Stimulated activated CD8-positive, alpha-beta memory T cell treated with anti-CD3 and anti-CD28 coated beads, Interleukin-7, amount 100 ng/mL, for 48 hours (primary cell): Measurements from ENCODE around the gene GALNT16.
"Not testable (repeated sequence)": the region's sequence is repeated elsewhere in the genome, so short reads cannot be mapped to it uniquely, and the experiment has no call there.

ENCODE experiments used
- DNase-seq, 2 donors: peaks; one replicate each; pipeline ENCODE4 v3.0.0-alpha.2; 2020; ENCODE audit warnings: low read depth in 1 of 2; ENCODE audit errors: extremely low read depth in 1 of 2

Gene GALNT16

GRCh38 chr14:69259168-69259526 is 811 bp upstream of the GALNT16 start:
- no peak for DNase-seq

- no peak for DNase-seq
Measured at GRCh38 chr14:69260190-69260860, 367 bp downstream of the GALNT16 start.

- peak in 1 of 2 donors; percentile 22 for DNase-seq
Measured at GRCh38 chr14:69260861-69261564, 1.1 kb downstream of the GALNT16 start.

GRCh38 chr14:69261761-69262331 is 1.9 kb downstream of the GALNT16 start:
- no peak for DNase-seq

GRCh38 chr14:69262516-69262915 is 2.6 kb downstream of the GALNT16 start:
- no peak for DNase-seq

- DNase-seq, result no peak
Measured at GRCh38 chr14:69263364-69263763, 3.4 kb downstream of the GALNT16 start.

GRCh38 chr14:69263771-69264170 is 3.8 kb downstream of the GALNT16 start:
- DNase-seq, result no peak

- no peak for DNase-seq
Measured at GRCh38 chr14:69266572-69267345, 6.8 kb downstream of the GALNT16 start.

- no peak for DNase-seq
Measured at GRCh38 chr14:69267492-69267891, 7.5 kb downstream of the GALNT16 start.

GRCh38 chr14:69268223-69268622 is 8.3 kb downstream of the GALNT16 start:
- no peak for DNase-seq

- no peak for DNase-seq
Measured at GRCh38 chr14:69268763-69269162, 8.8 kb downstream of the GALNT16 start.

GRCh38 chr14:69269381-69269780 is 9.4 kb downstream of the GALNT16 start:
- DNase-seq, result no peak

- no peak for DNase-seq
Measured at GRCh38 chr14:69270097-69270496, 10.1 kb downstream of the GALNT16 start.

GRCh38 chr14:69270795-69271708 is 11.1 kb downstream of the GALNT16 start:
- DNase-seq, result no peak

- no peak for DNase-seq
Measured at GRCh38 chr14:69274321-69274720, 14.4 kb downstream of the GALNT16 start.

- DNase-seq, result no peak
Measured at GRCh38 chr14:69275331-69275730, 15.4 kb downstream of the GALNT16 start.

- DNase-seq, result not testable (repeated sequence)
Measured at GRCh38 chr14:69277356-69277755, 17.4 kb downstream of the GALNT16 start.

- DNase-seq, result no peak
Measured at GRCh38 chr14:69280746-69281291, 20.9 kb downstream of the GALNT16 start.

- DNase-seq, result no peak
Measured at GRCh38 chr14:69281450-69282169, 21.7 kb downstream of the GALNT16 start.

GRCh38 chr14:69282448-69282847 is 22.5 kb downstream of the GALNT16 start:
- no peak for DNase-seq
